ENCODE data around the gene FAT3.

- TF ChIP-seq MAFK (IDR thresholded peaks at IDR 0.05; ENCODE audit: low read depth, low read length) (no peak), CTCF (conservative IDR thresholded peaks at IDR 0.05; ENCODE audit: low read depth, low read length) (no peak), POLR2A (IDR thresholded peaks at IDR 0.05; ENCODE audit: low read depth, low read length) (no peak), RFX5 (IDR thresholded peaks at IDR 0.05; ENCODE audit: low read depth, low read length) (no peak), SMC3 (IDR thresholded peaks at IDR 0.05; ENCODE audit: low read depth, low read length) (no peak), BHLHE40 (IDR thresholded peaks at IDR 0.05; ENCODE audit: low read depth, low read length) (no peak), USF2 (IDR thresholded peaks at IDR 0.05; ENCODE audit: low read depth, low read length) (no peak), CEBPB (IDR thresholded peaks at IDR 0.05; ENCODE audit: low read depth, low read length) (peak; percentile 60), RAD21 (IDR thresholded peaks at IDR 0.05; ENCODE audit: low read length) (no peak), ELK1 (IDR thresholded peaks at IDR 0.05; ENCODE audit: borderline replicate concordance, low read depth, low read length) (no peak), RCOR1 (IDR thresholded peaks at IDR 0.05; ENCODE audit: insufficient replicate concordance, low read length) (no peak), FOS (IDR thresholded peaks at IDR 0.05; ENCODE audit: low read depth, low read length) (no peak), MAZ (IDR thresholded peaks at IDR 0.05; ENCODE audit: borderline replicate concordance, low read depth, low read length) (no peak), MXI1 (IDR thresholded peaks at IDR 0.05; ENCODE audit: borderline replicate concordance, low read depth, low read length) (no peak)
Measured at GRCh38 chr11:92253945-92254344, 29.3 kb downstream of the FAT3 start.

Data from IMR-90 (cell line).